Activated naive CD4-positive, alpha-beta T cell (primary cell): ENCODE results near the gene VPS13A.

Source experiments
- DNase-seq, 4 experiments: peaks; one replicate each; lab custom pipeline; 2025; lab: John Stamatoyannopoulos, UW

VPS13A gene

DNA sequence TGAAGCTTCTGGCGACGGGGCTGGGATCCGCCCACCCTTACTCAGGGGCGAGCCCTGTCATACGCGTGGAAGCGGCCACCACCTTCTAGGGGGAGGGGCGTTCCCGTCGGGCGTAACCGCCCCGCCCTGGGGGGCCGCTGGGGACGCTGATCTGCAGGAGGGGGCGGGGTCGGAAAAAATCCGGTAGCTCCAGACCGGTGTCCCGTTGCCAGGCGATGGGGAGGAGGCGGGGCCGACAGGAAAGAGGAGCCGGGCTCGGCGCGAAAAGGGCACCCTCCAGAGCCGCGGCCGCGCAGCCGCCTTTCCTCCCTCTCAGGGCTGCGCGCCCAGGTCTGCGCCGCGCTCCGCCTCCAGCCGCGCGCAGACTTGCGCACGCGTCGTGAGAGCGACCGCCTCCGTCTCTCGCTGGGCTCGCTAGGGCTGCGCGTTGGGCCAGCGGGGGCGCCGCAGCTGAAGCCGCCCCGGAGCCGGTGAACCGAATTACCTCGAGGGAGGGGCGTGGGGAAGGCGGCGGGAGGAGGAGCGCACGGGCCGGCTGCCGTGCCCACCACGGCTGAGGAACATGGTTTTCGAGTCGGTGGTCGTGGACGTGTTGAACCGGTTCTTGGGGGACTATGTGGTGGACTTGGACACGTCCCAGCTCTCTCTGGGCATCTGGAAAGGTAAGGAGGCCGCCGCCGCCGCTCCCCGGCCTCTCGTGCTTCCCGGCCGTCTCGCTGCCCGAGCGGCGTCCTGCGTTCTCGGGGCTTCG, at the start of gene VPS13A:
VPS13A (plus strand) TSS at position 392 of the 751 bp plus-strand sequence; CDS start at position 563, 171 bp downstream.
- peak; percentile 74 to 88 (median 82) for DNase-seq

DNA sequence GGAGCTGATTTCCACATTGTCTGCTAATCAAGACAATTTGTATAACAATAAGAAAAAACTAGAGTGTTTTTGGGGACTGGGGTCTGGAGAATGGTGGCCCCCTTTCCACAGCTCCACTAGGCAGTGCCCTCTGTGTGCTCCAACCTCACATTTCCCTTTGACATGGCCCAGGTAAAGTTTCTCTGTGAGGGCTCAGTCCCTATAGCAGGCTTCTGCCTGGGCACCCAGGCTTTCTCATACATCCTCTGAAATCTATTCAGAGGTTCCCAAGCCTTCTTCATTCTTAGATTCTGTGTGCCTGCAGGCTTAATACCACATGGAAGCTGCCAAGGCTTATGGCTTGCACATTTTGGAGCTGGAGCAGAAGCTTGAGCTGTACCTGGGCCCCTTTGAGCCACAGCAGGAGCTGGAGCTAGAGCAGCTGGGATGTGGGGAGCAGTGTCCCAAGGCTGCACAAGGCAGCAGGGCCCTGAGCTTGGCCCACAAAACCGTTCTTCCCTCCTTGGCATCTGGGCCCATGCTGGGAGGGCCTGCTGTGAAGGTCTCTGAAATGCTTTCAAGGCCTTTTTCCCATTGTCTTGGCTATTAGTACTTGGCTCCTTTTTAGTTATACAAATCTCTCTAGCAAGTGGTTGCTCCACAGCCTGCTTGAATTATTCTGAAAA, 49.1 kb upstream of the VPS13A start:
- DNase-seq = no peak

DNA sequence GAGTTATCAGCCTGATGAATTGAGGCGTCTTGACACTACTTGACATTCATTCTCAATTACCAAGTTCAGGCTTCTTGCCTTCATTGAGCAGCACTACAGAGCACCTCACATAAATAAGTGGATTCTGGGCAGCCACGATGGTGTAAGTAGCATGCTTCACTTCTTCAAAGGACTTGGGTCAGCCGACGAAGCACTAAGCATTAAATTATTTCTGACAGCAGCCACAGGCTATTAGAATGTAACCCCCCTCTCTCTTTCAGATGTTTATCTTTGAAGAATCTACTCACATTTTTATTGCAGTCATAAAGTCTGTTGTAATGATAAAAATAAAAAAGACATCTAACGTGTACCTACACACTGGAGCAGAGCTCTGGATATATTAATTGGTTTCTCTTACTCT, 45.9 kb upstream of the VPS13A start:
- DNase-seq = no peak

DNA sequence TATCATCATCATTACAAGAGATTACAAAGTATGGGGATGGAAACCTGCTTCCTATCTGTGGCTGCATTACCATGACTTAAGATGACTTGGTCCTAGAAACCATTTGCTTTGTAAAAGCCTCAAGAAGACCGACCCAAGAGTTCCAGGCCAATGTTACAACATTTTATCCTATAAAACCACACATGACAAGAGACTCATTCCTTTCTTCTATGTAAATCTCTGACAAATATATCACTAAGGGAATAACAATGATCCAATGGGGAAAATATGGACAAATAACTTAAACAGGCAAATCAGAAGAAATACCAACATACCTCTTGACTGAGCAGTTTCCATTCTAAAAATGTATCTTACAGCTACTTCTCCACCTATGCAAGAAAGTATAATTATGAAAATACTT, 44.3 kb upstream of the VPS13A start:
- DNase-seq = no peak

DNA sequence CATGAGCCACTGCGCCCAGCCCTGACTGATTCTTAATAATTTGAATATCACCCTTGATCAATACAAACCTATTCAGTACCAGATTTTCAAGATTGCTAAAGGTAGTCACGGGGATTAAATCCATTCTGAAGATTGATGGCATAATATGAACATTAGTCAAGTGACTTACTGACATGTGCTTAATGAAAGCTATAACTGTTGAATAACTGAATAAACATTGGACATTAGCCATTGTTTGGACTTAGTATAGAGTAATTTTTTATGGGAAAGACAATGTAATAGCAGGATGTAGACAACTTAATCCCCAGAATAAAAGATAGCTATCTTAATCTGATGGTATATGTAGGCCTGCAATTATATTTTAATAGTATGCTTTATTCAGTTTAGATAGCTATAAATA, 35.0 kb upstream of the VPS13A start:
- DNase-seq = no peak

DNA sequence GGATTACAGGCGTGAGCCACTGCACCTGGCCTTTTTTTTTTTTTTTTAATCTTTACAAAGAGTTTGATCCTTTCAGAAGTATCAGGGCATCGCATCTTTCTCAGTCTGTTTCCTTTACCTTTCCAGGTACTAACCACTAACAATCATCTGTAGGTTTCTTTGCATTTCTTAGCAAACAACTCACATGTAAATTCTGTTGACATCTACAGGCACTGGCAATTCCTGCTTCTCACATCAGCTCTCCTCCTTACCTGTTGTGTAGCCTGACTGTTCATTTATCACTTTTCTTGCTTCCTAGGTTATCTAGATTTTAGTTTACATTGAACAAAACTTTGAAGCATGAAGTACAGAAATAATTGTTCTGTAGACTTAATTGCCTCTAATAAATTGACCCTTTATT, 27.5 kb upstream of the VPS13A start:
- no peak for DNase-seq

DNA sequence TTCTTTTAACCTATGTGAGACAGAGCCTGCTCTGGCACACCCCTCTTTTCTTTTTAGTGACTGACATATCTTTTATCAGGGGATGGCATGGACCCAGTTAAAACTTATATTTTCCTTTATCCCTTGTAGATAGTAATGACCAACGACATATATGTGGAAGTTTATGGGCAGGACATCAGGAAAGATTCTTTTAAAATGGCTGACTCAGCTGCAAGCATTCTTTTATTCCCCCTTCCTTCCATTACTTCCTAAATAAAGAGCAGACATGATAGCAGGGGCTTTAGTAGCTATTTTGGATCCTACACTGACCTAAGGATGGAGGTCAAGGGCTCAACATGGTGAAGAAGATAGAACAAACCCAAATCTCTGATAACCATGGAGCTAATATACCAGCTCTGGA, 25.0 kb upstream of the VPS13A start:
- no peak for DNase-seq

DNA sequence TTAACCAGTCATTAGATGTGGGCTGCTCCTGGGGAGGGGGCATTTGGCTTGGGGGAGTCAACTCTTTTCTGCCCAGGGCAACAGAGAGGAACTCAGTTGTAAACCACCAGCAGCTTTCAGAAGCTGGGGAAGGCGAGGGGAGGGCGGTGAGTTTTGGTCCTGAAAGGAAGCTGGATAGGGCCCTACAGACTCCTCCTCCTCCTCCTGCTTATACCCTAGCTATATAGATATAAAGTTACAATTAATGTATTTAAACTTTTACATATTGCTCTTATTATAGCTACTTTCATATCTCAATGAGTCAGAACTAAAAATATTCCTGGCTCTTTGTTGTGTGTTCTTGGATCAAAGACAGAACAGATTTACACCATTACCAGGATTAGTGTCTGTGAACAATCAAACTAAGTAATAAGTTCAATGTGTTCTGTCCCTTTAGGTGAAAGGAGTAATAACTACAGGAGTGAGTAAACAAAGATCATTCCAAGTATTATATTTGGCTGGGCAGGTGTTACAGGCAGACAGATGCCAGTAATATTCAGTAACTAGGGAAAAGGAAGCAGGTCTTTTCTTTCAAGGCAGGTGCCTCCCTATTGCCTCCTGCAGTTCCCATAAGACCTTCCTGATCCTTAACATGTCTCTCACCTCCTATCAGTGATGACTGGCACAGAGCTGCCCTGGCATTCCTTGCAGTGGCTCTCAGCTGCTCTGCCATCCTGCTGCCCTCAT, 20.5 kb upstream of the VPS13A start:
- no peak for DNase-seq

DNA sequence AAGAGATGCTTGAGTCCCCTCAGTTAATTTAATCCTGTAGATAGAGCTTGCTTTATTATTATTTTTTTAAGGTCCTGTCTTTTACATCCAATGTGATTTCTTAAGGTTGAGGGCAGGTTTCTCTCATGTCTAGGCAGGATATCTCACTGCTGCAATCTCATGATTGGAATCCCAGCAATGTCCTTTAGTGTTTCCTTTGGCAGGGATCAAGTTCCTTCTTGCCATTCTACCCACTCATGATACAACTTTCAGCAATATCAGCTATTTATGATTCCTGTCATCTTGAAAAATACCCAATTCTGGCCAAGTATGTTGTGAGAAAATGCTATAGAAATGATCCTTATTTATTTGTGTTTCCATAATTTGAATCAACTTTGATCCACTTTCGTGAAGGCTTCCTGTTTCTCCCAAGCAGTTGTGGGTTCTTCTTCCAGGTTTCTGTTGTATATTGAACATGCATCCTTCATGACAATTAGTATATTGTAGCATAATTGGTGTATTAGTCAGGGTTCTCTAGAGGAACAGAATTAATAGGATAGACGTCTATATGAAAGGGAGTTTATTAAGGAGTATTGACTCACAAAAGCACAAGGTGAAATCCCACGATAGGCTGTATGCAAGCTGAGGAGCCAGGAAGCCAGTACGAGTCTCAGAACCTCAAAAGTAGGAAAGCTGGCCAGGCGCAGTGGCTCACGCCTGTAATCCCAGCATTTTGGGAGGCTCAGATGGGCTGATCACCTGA, 18.4 kb upstream of the VPS13A start:
- DNase-seq = no peak

DNA sequence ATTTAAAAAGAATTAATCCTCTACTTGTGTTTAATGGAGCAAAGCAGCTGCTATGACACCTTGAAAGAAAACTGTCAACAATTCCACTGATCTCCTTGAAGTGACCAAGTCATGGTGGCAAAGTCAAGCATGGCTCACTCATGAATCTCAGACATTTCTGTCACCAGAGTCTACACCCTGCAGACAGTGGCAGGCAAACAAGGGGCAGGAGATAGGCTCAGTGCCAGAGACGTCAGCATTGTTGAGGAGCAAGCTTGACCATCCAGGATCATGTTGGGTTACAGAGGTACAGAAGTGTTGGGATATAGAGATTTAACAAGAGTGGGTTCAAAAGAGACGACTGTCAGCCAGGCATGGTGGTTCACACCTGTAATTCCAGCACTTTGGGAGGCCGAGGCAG, 16.1 kb upstream of the VPS13A start:
- no peak for DNase-seq

DNA sequence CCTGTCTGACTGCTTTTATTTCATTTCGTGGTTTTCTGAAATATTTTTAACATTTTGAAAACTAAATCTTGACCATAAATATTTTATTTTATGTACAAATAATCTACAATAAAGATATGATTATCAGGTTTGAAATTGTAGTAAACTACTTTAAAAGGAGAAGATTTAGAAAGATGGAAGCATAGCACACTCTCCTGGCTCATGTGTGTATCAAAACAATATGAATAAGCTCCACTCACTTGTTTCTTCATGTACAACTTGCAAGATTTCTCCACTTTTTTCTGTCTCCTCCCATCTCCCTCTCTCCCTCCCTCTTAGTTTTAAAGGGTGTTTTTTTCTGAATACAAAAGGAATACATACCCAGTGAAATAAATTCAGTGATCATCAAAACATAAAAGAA, 15.4 kb upstream of the VPS13A start:
- DNase-seq = no peak

DNA sequence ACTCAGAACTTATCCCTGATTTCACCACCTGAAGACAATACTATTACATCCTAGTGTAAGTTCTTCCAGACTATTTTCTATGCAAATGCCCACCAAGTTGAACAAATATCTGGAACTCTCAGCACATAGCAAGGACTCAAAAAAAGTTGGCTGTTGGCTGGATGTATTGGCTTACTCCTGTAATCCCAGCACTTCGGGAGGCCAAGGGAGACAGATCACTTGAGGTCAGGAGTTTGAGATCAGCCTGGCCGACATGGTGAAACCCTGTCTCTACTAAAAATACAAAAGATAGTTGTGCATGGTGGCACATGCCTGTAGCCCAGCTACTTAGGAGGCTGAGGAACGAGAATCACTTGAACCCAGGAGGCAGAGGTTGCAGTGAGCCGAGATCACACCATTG, 15.0 kb upstream of the VPS13A start:
- no peak for DNase-seq

DNA sequence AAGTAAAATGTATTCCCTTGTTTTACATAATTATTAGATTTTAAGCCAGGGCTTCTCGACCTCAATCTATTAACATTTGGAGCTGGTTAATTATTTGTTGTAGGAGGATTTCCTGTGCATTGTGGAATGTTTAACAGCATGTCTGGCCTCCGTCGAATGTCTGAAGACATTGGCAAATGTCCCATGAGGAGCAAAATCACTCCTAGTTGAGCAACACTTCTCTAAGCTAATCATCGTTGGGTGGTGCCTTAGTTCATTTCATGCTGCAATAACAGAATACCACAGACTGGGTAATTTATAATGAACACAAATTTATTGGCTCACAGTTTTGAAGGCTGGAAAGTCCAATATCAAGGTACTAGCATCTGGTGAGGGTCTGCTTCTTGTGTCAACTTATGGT, 13.4 kb upstream of the VPS13A start:
- no peak for DNase-seq

DNA sequence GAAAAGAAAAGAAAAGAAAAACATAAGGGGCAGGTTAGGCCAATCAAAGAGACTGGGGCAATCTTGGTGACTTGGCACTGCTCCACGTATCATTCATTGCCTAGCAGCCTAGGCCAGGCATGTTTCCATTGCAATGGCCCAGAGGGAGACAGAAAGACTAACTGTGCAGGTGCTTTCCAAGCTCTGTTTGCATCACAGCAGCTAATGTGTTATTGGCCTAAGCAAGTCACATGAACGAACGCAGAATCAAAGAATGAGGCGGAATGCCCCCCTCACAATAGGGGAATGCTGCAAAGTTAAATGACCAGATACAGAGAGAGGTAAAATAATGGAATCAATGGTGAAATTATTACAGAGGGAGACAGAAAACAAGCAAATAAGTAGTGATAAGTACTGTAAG, 11.1 kb upstream of the VPS13A start:
- no peak for DNase-seq

DNA sequence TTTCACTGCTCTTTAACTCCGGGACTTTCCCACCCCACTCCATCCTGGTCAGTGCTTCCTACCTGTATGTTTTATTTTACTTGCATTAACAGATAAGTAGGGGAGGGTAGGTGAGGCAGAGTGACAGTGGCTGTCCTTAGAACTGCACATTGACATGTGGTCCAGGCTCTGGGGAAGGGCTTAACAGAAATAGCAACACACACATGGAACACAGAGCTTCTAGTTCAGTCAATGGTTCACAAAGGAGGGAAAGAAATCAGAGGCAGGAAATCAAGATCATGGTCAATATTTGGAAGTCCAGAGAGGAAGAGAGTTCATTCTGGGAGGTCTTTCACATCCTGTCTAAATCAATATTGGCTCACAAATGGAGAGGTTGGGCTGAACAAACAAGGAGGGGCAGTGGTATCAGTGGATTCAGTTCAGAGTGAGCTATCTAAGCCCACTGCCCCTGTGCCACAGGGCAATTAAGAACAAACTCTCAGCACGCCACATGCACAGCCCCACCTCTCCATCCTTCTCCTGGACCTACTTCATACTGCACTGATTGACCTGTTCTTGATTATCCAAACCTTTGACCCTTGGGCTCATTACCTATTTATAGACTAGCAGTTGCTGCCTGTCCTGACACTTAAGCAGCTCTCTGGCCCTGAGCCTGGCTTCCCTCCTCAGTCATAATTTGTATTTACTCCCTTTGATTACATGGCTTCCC, 6.2 kb upstream of the VPS13A start:
- DNase-seq = no peak

DNA sequence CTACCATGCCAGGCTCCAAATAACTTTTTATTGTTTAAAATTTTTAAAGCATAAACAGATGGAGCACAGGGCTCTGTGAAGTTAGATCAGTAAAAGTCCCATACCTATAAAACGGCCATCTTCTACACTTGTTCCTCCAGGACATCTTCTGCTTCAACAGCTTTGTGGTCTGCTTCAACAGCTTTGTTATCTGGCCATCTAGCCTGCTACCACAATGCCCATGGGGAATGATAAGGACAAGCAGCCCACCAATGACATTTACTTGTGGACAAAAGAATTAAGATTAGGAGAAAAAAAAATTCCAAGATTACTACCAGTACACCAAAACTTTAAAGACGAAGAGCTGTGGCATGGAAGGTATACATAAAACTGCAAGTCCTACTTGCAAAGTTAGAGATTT, 2.2 kb upstream of the VPS13A start:
- DNase-seq = no peak

DNA sequence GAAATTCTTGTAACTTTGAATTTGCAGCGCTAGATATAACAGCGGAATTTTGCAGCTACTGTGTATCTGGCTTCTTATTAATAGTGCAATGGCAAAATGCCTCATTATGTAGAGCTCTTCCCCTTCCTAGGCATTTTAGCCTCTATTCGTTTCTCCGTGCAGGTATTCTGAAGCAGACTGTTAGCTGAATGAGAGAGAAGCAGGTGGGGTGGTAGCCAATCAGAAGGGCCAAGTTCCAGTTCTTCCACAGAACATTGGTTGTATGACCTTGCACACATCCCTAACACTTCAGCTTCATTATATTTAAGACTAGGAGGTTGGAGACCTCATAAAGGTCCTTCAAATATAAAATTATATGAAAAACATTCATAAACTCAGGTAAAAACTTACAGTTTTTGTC, 1.2 kb upstream of the VPS13A start:
- DNase-seq = no peak

DNA sequence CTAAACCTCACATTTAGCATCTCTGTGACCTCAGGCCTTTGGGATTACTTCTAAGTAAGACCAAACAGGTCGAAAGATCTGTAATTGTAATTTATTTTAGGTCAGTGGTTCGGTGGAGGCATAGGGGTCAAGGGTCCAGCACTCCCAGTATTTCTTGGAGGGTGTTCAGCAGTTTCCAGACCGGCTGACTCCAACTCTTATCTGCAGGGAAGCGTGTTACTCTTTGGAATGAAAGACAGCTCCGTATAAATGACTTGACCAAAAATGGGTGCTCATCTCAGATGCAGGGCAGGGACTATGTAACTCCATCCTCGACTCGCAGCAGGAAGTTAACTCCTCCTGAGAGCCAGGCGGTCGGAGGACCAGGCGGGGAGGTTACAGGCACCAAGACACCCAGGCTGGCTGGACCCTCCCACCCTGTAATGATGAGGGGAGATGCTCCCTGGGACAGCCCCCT, 620 bp upstream of the VPS13A start:
- no peak for DNase-seq

DNA sequence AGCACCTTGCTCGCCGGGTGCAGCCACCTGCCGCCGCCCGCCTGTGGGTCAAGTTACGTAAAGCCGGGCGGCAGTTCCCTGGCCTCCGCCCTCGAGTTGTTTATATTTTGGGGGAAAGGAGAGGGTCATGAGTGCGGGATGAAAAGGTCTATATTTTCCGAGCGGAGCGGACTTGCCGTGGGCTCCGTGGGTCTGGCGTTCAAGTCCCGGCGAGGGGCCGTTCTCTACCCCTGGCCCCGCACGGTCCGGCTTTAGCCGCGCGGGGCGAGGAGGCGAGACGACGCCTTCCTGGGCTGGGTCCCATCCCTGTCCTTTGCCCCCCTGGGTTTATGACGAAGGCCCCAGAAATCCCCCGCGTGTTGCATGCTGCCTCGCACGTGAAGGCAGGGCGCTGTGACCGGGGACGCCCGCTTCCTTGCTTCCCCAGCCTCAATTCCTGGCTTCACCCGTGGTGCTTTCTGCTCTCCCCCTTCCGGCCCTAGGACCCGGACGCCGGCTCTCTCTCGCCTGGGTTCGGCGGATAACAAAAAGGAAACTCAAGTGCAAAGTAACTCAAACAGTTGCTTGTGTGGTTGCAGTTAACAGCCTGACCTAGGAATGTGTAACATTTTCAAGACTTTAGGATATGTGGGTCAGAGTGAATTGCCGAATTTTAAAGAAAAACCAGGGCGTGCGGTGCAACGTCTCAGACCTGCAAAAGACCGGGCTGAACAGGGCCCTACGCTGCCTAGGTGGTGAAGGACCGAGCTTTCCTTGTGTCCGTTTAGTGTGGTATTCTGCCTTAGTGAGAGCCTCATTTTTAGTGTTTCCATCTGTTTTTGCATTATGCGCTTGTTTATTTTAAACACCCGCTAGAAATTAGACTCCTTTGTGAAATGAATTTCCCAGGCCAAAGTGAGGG, 810 bp downstream of the VPS13A start:
- peak in 3 of 4 experiments; percentile 4 to 26 (median 14) for DNase-seq

DNA sequence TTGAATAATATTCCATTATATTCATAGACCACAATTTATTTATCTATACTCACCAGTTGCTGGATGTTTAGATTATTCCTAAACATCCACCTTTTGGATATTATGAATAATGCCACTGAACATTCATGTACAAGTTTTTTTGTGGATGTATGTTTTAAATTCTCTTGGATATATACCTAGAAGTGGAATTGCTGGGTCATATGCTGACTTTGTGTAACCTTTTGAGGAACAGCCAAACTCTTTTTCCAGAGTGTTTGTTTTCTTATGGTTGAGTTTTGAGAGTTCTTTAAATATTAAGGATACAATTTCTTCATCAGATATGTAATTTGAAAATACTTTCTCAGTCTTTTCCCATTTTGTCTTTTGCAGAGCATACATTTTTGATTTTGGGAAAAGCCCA, 2.7 kb downstream of the VPS13A start:
- no peak for DNase-seq

DNA sequence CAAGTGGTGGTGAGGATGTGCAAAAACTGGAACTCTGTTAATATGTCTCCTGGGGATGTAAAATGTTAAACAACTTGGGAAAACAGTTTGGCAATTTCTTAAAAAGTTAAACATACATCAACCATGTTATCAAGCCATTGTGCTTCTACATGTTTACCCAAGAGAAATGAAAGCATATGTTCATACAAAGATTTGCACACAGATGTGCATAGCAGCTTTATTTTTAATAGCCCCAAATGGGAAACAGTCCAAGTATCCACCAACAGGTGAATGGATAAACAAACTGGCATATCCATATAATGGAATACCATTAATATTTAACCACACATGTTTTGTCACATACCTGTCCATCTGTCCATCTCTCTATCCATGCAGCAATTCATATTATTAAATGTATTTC, 6.2 kb downstream of the VPS13A start:
- no peak for DNase-seq
